Gastrocnemius medialis (tissue), 4 donors: ENCODE data around the gene DGKZ. TPM values are rescaled to one million over a fixed set of nuclear protein-coding genes. Genes with fewer than 3 reads are reported as not detected.

Experiments used
- ATAC-seq, 2 donors: fragments of 150-250 bp; one replicate each; pipeline ENCODE4 v1.9.1; 2016
- DNase-seq, 2 donors: peaks; one replicate each; pipeline ENCODE4 v3.0.0-alpha.2; 2019
- H3K27ac ChIP-seq, 4 donors: fragments of 200-600 bp; sonication (generic); 1 replicate in 1 of 4; 2 replicates in 3 of 4; pipeline ENCODE4 v1.5.1; 2016 to 2018; ENCODE audit warnings: mild to moderate bottlenecking in 2 of 4, moderate library complexity in 1 of 4
- H3K27me3 ChIP-seq, 3 donors: fragments of 200-600 bp; sonication (generic) in 2 of 3; 1 replicate in 1 of 3; 2 replicates in 2 of 3; pipeline versions ENCODE4 v1.5.1 to v1.6.0; 2016 to 2019; ENCODE audit warnings: mild to moderate bottlenecking in 1 of 3, moderate library complexity in 1 of 3
- H3K36me3 ChIP-seq, 2 donors: fragments of 200-600 bp; sonication (generic) in 1 of 2; one replicate each; pipeline ENCODE4 v1.5.1; 2017 to 2018
- H3K4me1 ChIP-seq, 2 donors: fragments of 200-600 bp; sonication (generic) in 1 of 2; one replicate each; pipeline ENCODE4 v1.5.1; 2016 to 2017; ENCODE audit warnings: mild to moderate bottlenecking in 2 of 2
- H3K4me3 ChIP-seq, 4 donors: fragments of 200-600 bp; sonication (generic) in 3 of 4; 1 replicate in 1 of 4; 2 replicates in 3 of 4; pipeline ENCODE4 v1.5.1; 2016 to 2019; ENCODE audit warnings: mild to moderate bottlenecking in 2 of 4
- H3K9me3 ChIP-seq, 3 donors: fragments of 200-600 bp; sonication (generic) in 2 of 3; 1 replicate in 1 of 3; 2 replicates in 2 of 3; pipeline ENCODE4 v1.5.1; 2016 to 2019
- POLR2A ChIP-seq, 2 donors: fragments of 450-650 bp; IDR thresholded peaks; one replicate each; pipeline ENCODE4 v1.6.1; 2017; ENCODE audit warnings: antibody characterized with exemption in 2 of 2, mild to moderate bottlenecking in 2 of 2, moderate library complexity in 2 of 2
- in situ Hi-C, 4 donors: fragments of 200-750 bp; cut with MboI; loops; one replicate each; pipeline versions ENCODE4 v1.15.0 to v1.8.0; 2017; ENCODE audit warnings: low sequenced_read_pairs in 4 of 4
- intact Hi-C: fragments of 100-400 bp; cut with DNase I; formaldehyde crosslinking; loops from one replicate; pipeline ENCODE4 v1.15.1; 2023; ENCODE audit warnings: low total_unique reads
- total RNA-seq, 4 donors: library from RNA; depleted of rRNA; stranded (reverse); fragments of >200 nt; gene quantifications; one replicate each; pipeline versions ENCODE4 v1.1.0 to v1.2.3, GENCODE V29; 2016
- TF ChIP-seq, protein P1 (sequence below), 5 experiments: fragments of 450-650 bp in 3 of 5; fragments of 200-600 bp in 2 of 5; sonication (generic) in 2 of 5; IDR thresholded peaks in 4 of 5; conservative IDR thresholded peaks in 1 of 5; 1 replicate in 4 of 5; 2 replicates in 1 of 5; pipeline ENCODE4 v1.5.1; 2016 to 2019; ENCODE audit warnings: antibody characterized with exemption in 5 of 5, mild to moderate bottlenecking in 3 of 5, moderate library complexity in 3 of 5

The DGKZ gene
- total RNA-seq, 4 donors from 2014 or later = 127 to 155 (median 131) TPM

DNA sequence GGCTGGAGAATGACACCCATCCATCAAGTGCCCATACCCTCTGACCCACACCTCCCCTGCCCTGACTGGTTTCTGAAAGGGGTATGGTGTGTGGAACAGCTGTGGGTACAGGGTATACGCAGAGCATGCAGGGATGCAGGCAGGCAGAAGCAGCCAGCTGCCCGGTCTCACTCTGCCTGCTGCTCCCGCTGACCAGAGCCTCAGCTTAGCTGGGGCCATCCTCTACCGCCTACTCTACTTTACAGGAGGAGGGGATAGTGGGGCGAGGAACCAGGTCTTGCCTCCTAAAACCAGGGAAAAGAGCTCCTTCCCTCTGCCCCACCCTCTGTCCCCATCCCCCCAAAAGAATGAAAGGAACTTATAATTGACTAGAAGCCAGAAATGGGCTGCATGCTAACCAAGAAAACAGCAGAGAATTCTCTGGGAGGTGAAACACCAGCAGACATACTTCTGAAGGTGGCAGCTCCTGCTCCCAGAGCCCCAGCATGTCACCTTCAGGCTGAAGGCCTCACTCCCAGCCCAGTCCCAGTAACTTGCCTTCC lies 57.3 kb downstream of the DGKZ start:
- Histone ChIP-seq H3K36me3 (peaks cover 0 to 41% of the 10 kb centered on the region in 2 donors), H3K27ac (no peak overlapping the region), H3K4me1 (peaks cover 0 to 24% of the 10 kb centered on the region in 2 donors), H3K4me3 (no peak overlapping the region), H3K27me3 (no peaks in the 10 kb centered on the region), H3K9me3 (no peaks in the 10 kb centered on the region)
- no peak for TF ChIP-seq POLR2A (IDR thresholded peaks at IDR 0.05)
- TF ChIP-seq, protein P1, sequence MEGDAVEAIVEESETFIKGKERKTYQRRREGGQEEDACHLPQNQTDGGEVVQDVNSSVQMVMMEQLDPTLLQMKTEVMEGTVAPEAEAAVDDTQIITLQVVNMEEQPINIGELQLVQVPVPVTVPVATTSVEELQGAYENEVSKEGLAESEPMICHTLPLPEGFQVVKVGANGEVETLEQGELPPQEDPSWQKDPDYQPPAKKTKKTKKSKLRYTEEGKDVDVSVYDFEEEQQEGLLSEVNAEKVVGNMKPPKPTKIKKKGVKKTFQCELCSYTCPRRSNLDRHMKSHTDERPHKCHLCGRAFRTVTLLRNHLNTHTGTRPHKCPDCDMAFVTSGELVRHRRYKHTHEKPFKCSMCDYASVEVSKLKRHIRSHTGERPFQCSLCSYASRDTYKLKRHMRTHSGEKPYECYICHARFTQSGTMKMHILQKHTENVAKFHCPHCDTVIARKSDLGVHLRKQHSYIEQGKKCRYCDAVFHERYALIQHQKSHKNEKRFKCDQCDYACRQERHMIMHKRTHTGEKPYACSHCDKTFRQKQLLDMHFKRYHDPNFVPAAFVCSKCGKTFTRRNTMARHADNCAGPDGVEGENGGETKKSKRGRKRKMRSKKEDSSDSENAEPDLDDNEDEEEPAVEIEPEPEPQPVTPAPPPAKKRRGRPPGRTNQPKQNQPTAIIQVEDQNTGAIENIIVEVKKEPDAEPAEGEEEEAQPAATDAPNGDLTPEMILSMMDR (IDR thresholded peaks at IDR 0.05 in 4 of 5, conservative IDR thresholded peaks at IDR 0.05 in 1 of 5) = no peak
- intact Hi-C loops (no loop called here), in situ Hi-C loops (loop anchor here in 1 of 4 donors (25.0 kb wide), 1 partner anchor 133 kb away; no protein-coding TSS in a partner anchor)
- no peak for ATAC-seq
- no peak for DNase-seq

DNA sequence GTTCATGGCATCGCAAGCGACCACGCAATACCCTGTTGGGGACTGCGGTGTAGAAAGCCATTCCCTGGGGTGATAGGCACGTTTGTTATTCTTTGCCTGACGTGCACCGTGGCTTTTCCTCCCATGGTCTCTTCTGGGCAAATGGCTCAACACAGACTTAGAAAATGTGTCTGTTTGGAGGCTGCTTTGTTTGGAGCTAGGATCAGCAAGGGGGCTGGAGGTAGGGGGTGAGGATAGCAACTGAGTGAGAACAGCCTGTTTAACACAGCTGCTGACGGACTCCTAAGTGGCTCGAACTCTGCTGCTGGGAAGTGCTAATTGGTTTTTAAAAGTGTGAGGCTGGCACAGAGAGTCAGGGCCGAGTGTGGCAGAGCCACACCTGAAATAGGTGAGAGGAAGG lies 60.4 kb downstream of the DGKZ start:
- in situ Hi-C loops = loop anchor here in 1 of 4 donors (25.0 kb wide), 1 partner anchor 130 kb away; no protein-coding TSS in a partner anchor
- H3K27me3 ChIP-seq = no peaks in the 10 kb centered on the region
- intact Hi-C loops = no loop called here
- no peak overlapping the region for H3K4me3 ChIP-seq
- no peak for TF ChIP-seq POLR2A (IDR thresholded peaks at IDR 0.05)
- TF ChIP-seq, protein P1 (IDR thresholded peaks at IDR 0.05 in 4 of 5, conservative IDR thresholded peaks at IDR 0.05 in 1 of 5) = no peak
- DNase-seq (no peak), ATAC-seq (no peak)
- peaks cover 0 to 47% of the 10 kb centered on the region in 2 donors for H3K36me3 ChIP-seq
- no peaks in the 10 kb centered on the region for H3K9me3 ChIP-seq
- peaks cover 0 to 24% of the 10 kb centered on the region in 2 donors for H3K4me1 ChIP-seq
- no peak overlapping the region for H3K27ac ChIP-seq

DNA sequence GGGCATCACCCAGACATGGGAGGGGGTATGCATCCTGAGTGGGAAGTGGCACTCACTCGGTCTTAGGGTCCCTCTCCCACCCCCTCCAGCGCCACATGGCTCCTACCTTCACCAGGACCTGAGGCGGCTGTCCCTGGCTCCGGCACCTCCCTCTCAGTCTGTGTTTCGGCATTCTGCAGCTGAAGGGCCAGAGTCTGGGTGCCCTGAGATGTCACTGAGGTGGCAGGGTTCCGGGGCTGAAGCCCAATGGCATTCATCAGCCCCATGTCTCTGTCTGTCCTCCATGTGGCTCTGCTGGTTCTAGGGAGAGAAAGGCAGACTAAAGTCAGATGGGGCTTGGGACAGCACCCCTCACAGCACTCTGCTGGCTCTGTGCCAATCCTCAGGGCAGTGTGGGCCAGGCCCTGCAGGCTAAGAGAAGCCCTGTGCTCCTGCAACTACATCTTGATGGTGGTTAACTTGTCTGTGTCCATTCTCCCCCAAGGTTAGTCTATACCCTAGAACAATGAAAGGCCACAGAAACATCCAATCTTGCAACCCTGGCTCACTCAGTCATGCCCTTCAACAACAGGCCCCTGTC lies 61.2 kb downstream of the DGKZ start:
- in situ Hi-C loops = loop anchor here in 1 of 4 donors (25.0 kb wide), 1 partner anchor 129 kb away; no protein-coding TSS in a partner anchor
- Histone ChIP-seq H3K4me1 (peaks cover 0 to 16% of the 10 kb centered on the region in 2 donors), H3K9me3 (no peaks in the 10 kb centered on the region), H3K36me3 (peaks cover 0 to 47% of the 10 kb centered on the region in 2 donors), H3K27me3 (no peaks in the 10 kb centered on the region), H3K27ac (no peak overlapping the region), H3K4me3 (no peak overlapping the region)
- ATAC-seq (no peak), DNase-seq (no peak)
- intact Hi-C loops = no loop called here
- TF ChIP-seq, protein P1 (IDR thresholded peaks at IDR 0.05 in 4 of 5, conservative IDR thresholded peaks at IDR 0.05 in 1 of 5) = no peak
- TF ChIP-seq POLR2A (IDR thresholded peaks at IDR 0.05) = no peak

DNA sequence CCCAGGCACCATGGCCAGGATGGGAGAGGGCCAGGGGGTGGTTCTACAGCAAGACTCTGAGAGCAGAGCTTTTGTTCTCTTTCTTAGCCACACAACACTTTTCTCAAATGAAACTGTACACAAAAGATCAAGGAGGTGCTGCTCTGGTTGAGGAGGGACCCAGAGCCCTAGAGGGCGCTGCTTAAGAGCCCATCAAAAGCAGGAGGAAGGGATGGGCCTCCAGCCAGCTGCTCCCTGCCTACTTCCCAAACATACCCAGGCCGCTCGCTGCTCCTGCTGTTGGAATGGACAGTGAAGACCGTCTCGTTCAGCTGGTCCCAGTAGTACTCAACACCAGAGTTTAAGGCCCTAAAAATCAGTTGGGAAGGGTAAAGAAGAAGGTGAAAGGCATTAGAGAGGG lies 62.8 kb downstream of the DGKZ start:
- Histone ChIP-seq H3K36me3 (peaks cover 0 to 42% of the 10 kb centered on the region in 2 donors), H3K4me1 (peaks cover 0 to 3% of the 10 kb centered on the region in 2 donors), H3K4me3 (no peak overlapping the region), H3K27ac (no peak overlapping the region), H3K9me3 (no peaks in the 10 kb centered on the region), H3K27me3 (no peaks in the 10 kb centered on the region)
- DNase-seq (no peak), ATAC-seq (no peak)
- no peak for TF ChIP-seq POLR2A (IDR thresholded peaks at IDR 0.05)
- TF ChIP-seq, protein P1 (IDR thresholded peaks at IDR 0.05 in 4 of 5, conservative IDR thresholded peaks at IDR 0.05 in 1 of 5) = no peak
- intact Hi-C loops (no loop called here), in situ Hi-C loops (loop anchor here in 1 of 4 donors (25.0 kb wide), 1 partner anchor 127 kb away; no protein-coding TSS in a partner anchor)
